VCaP (cell line): Measurements from ENCODE around the gene CTNNA3.
"Not testable (repeated sequence)": the region's sequence is repeated elsewhere in the genome, so short reads cannot be mapped to it uniquely, and the experiment has no call there.

Experiments
- H3K27ac ChIP-seq: fragments of 450-650 bp; 2 replicates; pipeline ENCODE4 v1.5.1; 2017
- CTCF ChIP-seq: fragments of 450-650 bp; conservative IDR thresholded peaks from 2 replicates; pipeline ENCODE4 v1.5.1; 2017; ENCODE audit warnings: mild to moderate bottlenecking, moderate library complexity

CTNNA3 gene

GRCh38 chr10:67696029-67696428, at the start of gene CTNNA3:
Gene CTNNA3, minus strand, starts transcription at chr10:67696195.
- TF ChIP-seq CTCF: no peak
- no peak within 1 kb of the TSS for H3K27ac ChIP-seq

GRCh38 chr10:67735430-67735829, 39.4 kb upstream of the CTNNA3 start:
- no peak overlapping the region for H3K27ac ChIP-seq
- TF ChIP-seq CTCF: no peak

GRCh38 chr10:67733511-67733910, 37.5 kb upstream of the CTNNA3 start:
- no peak for TF ChIP-seq CTCF
- H3K27ac ChIP-seq: no peak overlapping the region

GRCh38 chr10:67725567-67725966, 29.6 kb upstream of the CTNNA3 start:
- no peak overlapping the region for H3K27ac ChIP-seq
- TF ChIP-seq CTCF: no peak

- no peak for TF ChIP-seq CTCF
- H3K27ac ChIP-seq: no peak overlapping the region
Measured at GRCh38 chr10:67723601-67724000, 27.6 kb upstream of the CTNNA3 start.

- no peak for TF ChIP-seq CTCF
- H3K27ac ChIP-seq: no peak overlapping the region
Measured at GRCh38 chr10:67722113-67722512, 26.1 kb upstream of the CTNNA3 start.

- not testable (repeated sequence) for H3K27ac ChIP-seq
Measured at GRCh38 chr10:67716455-67716854, 20.5 kb upstream of the CTNNA3 start.

- no peak overlapping the region for H3K27ac ChIP-seq
- TF ChIP-seq CTCF: no peak
Measured at GRCh38 chr10:67705921-67706320, 9.9 kb upstream of the CTNNA3 start.

- not testable (repeated sequence) for H3K27ac ChIP-seq
Measured at GRCh38 chr10:67699613-67700270, 3.7 kb upstream of the CTNNA3 start.
